Activated T-helper 1 cell treated with anti-CD3 and anti-CD28 coated beads, Interleukin-12 subunit alpha, Interleukin-12 subunit beta, Interleukin-2, Interleukin-4 antibody, amounts not matched to agents 30 ng/mL and 10 ng/mL and 1 ng/mL, durations not matched to agents 14 hours and 24 hours and 36 hours (primary cell): ENCODE results near the gene PIP5K1B. TPM values are rescaled to one million over a fixed set of nuclear protein-coding genes. Genes with fewer than 3 reads are reported as not detected.
A peak's percentile ranks its signal among the peaks of the same experiment; 100 is the strongest.

ENCODE experiments used
- DNase-seq: peaks from one replicate; pipeline ENCODE4 v3.0.0; 2021; ENCODE audit warnings: low spot score
- H3K27ac Mint-ChIP-seq: one replicate; pipeline ENCODE4 v1.8.0; 2021; ENCODE audit warnings: mild to moderate bottlenecking, mixed read lengths
- H3K27me3 Mint-ChIP-seq: one replicate; pipeline ENCODE4 v1.8.0; 2022; ENCODE audit warnings: mild to moderate bottlenecking, moderate library complexity, mixed read lengths; ENCODE audit not compliant: insufficient read depth
- H3K36me3 Mint-ChIP-seq: one replicate; pipeline ENCODE4 v1.8.0; 2021; ENCODE audit warnings: low read depth, mixed read lengths
- H3K4me1 Mint-ChIP-seq: one replicate; pipeline ENCODE4 v1.8.0; 2021; ENCODE audit warnings: low read depth, mixed read lengths
- H3K4me3 Mint-ChIP-seq: one replicate; pipeline ENCODE4 v1.8.0; 2021; ENCODE audit warnings: mild to moderate bottlenecking, moderate library complexity, mixed read lengths
- H3K9me3 Mint-ChIP-seq: one replicate; pipeline ENCODE4 v1.8.0; 2021; ENCODE audit warnings: mixed read lengths
- intact Hi-C: fragments of 100-400 bp; cut with micrococcal nuclease; formaldehyde crosslinking; loops from one replicate; pipeline ENCODE4 v1.15.1; 2024
- total RNA-seq: library from RNA; stranded (reverse); gene quantifications from 2 replicates; pipeline ENCODE4 v1.2.3, GENCODE V29; 2022

The PIP5K1B gene
- total RNA-seq, 1 donor from 2014 or later = 77.4 TPM

- intact Hi-C loops = loop anchor here (5.0 kb wide), 1 partner anchor 131 kb away; no protein-coding TSS in a partner anchor
- H3K27me3 Mint-ChIP-seq = peaks cover 33% of the 10 kb centered on the region
- no peak overlapping the region for H3K27ac Mint-ChIP-seq
- peaks cover 26% of the 10 kb centered on the region for H3K4me1 Mint-ChIP-seq
- H3K36me3 Mint-ChIP-seq = peaks cover 23% of the 10 kb centered on the region
- no peak overlapping the region for H3K4me3 Mint-ChIP-seq
- no peak for DNase-seq
- no peaks in the 10 kb centered on the region for H3K9me3 Mint-ChIP-seq
These were observed 228.6 kb downstream of the PIP5K1B start for GRCh38 chr9:68933434-68934328.

- DNase-seq = no peak
- Mint-ChIP-seq H3K9me3 (no peaks in the 10 kb centered on the region), H3K27me3 (peaks cover 35% of the 10 kb centered on the region), H3K36me3 (peaks cover 23% of the 10 kb centered on the region), H3K4me1 (peaks cover 26% of the 10 kb centered on the region), H3K4me3 (no peak overlapping the region), H3K27ac (no peak overlapping the region)
- intact Hi-C loops = loop anchor here (5.0 kb wide), 1 partner anchor 132 kb away; no protein-coding TSS in a partner anchor
These were observed 229.2 kb downstream of the PIP5K1B start for GRCh38 chr9:68934329-68934644.

- intact Hi-C loops = no loop called here
- H3K4me3 Mint-ChIP-seq = no peak overlapping the region
These were observed 235.5 kb downstream of the PIP5K1B start for GRCh38 chr9:68940573-68940972.

GRCh38 chr9:68941780-68942459 is 236.9 kb downstream of the PIP5K1B start:
- no peaks in the 10 kb centered on the region for H3K9me3 Mint-ChIP-seq
- H3K27me3 Mint-ChIP-seq = peaks cover 22% of the 10 kb centered on the region
- intact Hi-C loops = no loop called here
- H3K4me3 Mint-ChIP-seq = no peak overlapping the region
- no peak for DNase-seq
- H3K36me3 Mint-ChIP-seq = peaks cover 14% of the 10 kb centered on the region
- H3K4me1 Mint-ChIP-seq = peaks cover 23% of the 10 kb centered on the region
- no peak overlapping the region for H3K27ac Mint-ChIP-seq

More at GRCh38 chr9:68940573-68940972, 235.5 kb downstream of the PIP5K1B start:
- Mint-ChIP-seq H3K4me1 (peaks cover 18% of the 10 kb centered on the region), H3K36me3 (peaks cover 16% of the 10 kb centered on the region), H3K9me3 (no peaks in the 10 kb centered on the region), H3K27ac (no peak overlapping the region), H3K27me3 (peaks cover 30% of the 10 kb centered on the region)
- DNase-seq = no peak

- intact Hi-C loops = no loop called here
These were observed 237.8 kb downstream of the PIP5K1B start for GRCh38 chr9:68942790-68943189.

GRCh38 chr9:68947015-68947414 is 242.0 kb downstream of the PIP5K1B start:
- Mint-ChIP-seq H3K27me3 (no peaks in the 10 kb centered on the region), H3K4me3 (no peak overlapping the region), H3K36me3 (peaks cover 18% of the 10 kb centered on the region), H3K27ac (peak overlapping the region; percentile 78), H3K9me3 (no peaks in the 10 kb centered on the region), H3K4me1 (peaks cover 67% of the 10 kb centered on the region)
- intact Hi-C loops = loop anchor here (5.0 kb wide), 2 partner anchors 80 to 240 kb away; partner anchors contain the start of gene PIP5K1B
- DNase-seq = no peak

More at GRCh38 chr9:68942790-68943189, 237.8 kb downstream of the PIP5K1B start:
- H3K4me1 Mint-ChIP-seq = peaks cover 32% of the 10 kb centered on the region
- no peak overlapping the region for H3K27ac Mint-ChIP-seq
- DNase-seq = no peak
- H3K36me3 Mint-ChIP-seq = peaks cover 14% of the 10 kb centered on the region
- no peak overlapping the region for H3K4me3 Mint-ChIP-seq
- no peaks in the 10 kb centered on the region for H3K9me3 Mint-ChIP-seq
- H3K27me3 Mint-ChIP-seq = peaks cover 16% of the 10 kb centered on the region

GRCh38 chr9:68947842-68948569 is 243.0 kb downstream of the PIP5K1B start:
- Mint-ChIP-seq H3K4me1 (peaks cover 77% of the 10 kb centered on the region), H3K36me3 (peaks cover 25% of the 10 kb centered on the region), H3K27me3 (no peaks in the 10 kb centered on the region), H3K9me3 (no peaks in the 10 kb centered on the region), H3K4me3 (no peak overlapping the region), H3K27ac (peak overlapping the region; percentile 87)
- intact Hi-C loops = loop anchor here (1.0 to 5.0 kb wide), 12 partner anchors 17 to 295 kb away; partner anchors contain the start of gene PIP5K1B
- DNase-seq = no peak

- H3K4me1 Mint-ChIP-seq = peaks cover 76% of the 10 kb centered on the region
- H3K4me3 Mint-ChIP-seq = peak overlapping the region; percentile 62
- no peaks in the 10 kb centered on the region for H3K9me3 Mint-ChIP-seq
- peaks cover 23% of the 10 kb centered on the region for H3K36me3 Mint-ChIP-seq
- peak overlapping the region; percentile 69 for H3K27ac Mint-ChIP-seq
- no peak for DNase-seq
- H3K27me3 Mint-ChIP-seq = no peaks in the 10 kb centered on the region
- intact Hi-C loops = loop anchor here (1.0 to 5.0 kb wide), 4 partner anchors 78 to 365 kb away; partner anchors contain the start of gene PIP5K1B
These were observed 244.4 kb downstream of the PIP5K1B start for GRCh38 chr9:68949271-68950000.

GRCh38 chr9:68950188-68950587 is 245.1 kb downstream of the PIP5K1B start:
- DNase-seq = no peak
- intact Hi-C loops = no loop called here
- H3K27me3 Mint-ChIP-seq = no peaks in the 10 kb centered on the region
- no peak overlapping the region for H3K4me3 Mint-ChIP-seq
- H3K27ac Mint-ChIP-seq = peak overlapping the region; percentile 47
- H3K36me3 Mint-ChIP-seq = peaks cover 21% of the 10 kb centered on the region
- H3K9me3 Mint-ChIP-seq = no peaks in the 10 kb centered on the region
- peaks cover 78% of the 10 kb centered on the region for H3K4me1 Mint-ChIP-seq

GRCh38 chr9:68950689-68951088 is 245.6 kb downstream of the PIP5K1B start:
- Mint-ChIP-seq H3K27ac (no peak overlapping the region), H3K4me3 (no peak overlapping the region), H3K9me3 (no peaks in the 10 kb centered on the region), H3K4me1 (peaks cover 83% of the 10 kb centered on the region), H3K36me3 (peaks cover 24% of the 10 kb centered on the region), H3K27me3 (no peaks in the 10 kb centered on the region)
- DNase-seq = no peak
- intact Hi-C loops = no loop called here

- Mint-ChIP-seq H3K4me1 (peaks cover 79% of the 10 kb centered on the region), H3K27ac (peak overlapping the region; percentile 81), H3K9me3 (no peaks in the 10 kb centered on the region), H3K27me3 (no peaks in the 10 kb centered on the region), H3K36me3 (peaks cover 24% of the 10 kb centered on the region), H3K4me3 (peak overlapping the region; percentile 32)
- DNase-seq = no peak
- intact Hi-C loops = loop anchor here (1.0 kb wide), 2 partner anchors 27 to 299 kb away; no protein-coding TSS in a partner anchor
These were observed 247.0 kb downstream of the PIP5K1B start for GRCh38 chr9:68951879-68952659.
